HFFc6 (cell line): ENCODE data around the gene KLC3. TPM values are rescaled to one million over a fixed set of nuclear protein-coding genes. Genes with fewer than 3 reads are reported as not detected.

Experiments
- DNase-seq: peaks from one replicate; pipeline ENCODE4 v3.0.0-alpha.2; 2018
- H3K27ac Mint-ChIP-seq: 2 replicates; pipeline ENCODE4 v1.8.0; 2020; ENCODE audit warnings: mild to moderate bottlenecking, mixed read lengths
- H3K27me3 Mint-ChIP-seq: 2 replicates; pipeline ENCODE4 v1.8.0; 2021; ENCODE audit warnings: mild to moderate bottlenecking, moderate library complexity, mixed read lengths; ENCODE audit not compliant: insufficient read depth
- H3K36me3 Mint-ChIP-seq: 2 replicates; pipeline ENCODE4 v1.8.0; 2021; ENCODE audit warnings: low read depth, mixed read lengths
- H3K4me1 Mint-ChIP-seq: 2 replicates; pipeline ENCODE4 v1.8.0; 2020; ENCODE audit warnings: low read depth, mixed read lengths
- H3K4me3 Mint-ChIP-seq: 2 replicates; pipeline ENCODE4 v1.8.0; 2020; ENCODE audit warnings: mild to moderate bottlenecking, moderate library complexity, mixed read lengths
- H3K9me3 Mint-ChIP-seq: 2 replicates; pipeline ENCODE4 v1.8.0; 2020; ENCODE audit warnings: mild to moderate bottlenecking, mixed read lengths
- total RNA-seq, 6 experiments: library from RNA; stranded (reverse); fragmentation: NEBNext Ultra II Directional; extraction: Animal tissue kit (Norgen Biotek cat#: 25700); gene quantifications; 2 replicates in 1 of 6; 3 replicates in 5 of 6; pipeline ENCODE4 v1.2.3, GENCODE V29; 2021
- TF ChIP-seq, protein P1 (sequence below): fragments of 200-600 bp; sonication (generic); IDR thresholded peaks from 2 replicates; pipeline ENCODE4 v1.5.0; 2021; ENCODE audit warnings: antibody characterized with exemption, mild to moderate bottlenecking

KLC3 gene
- total RNA-seq, 6 experiments from 2014 or later = not detected

DNA sequence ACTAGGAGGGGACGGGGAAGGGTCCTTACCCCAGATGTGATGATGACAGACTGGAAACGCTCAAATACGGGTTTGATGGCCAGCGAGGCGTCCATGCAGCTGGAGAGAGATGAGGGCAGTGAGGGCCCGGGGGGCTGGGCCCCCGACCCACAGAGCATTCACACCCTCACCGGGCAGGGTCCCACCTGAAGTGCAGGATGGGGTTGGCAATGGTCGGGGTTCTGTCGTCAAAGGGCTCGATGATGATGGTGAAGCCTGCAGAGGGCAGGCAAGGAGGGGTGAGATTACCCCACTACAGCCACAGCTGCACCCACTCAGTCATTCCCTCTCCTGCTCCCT, 16.9 kb downstream of the KLC3 start:
- H3K4me3 Mint-ChIP-seq = no peak overlapping the region
- H3K9me3 Mint-ChIP-seq = no peaks in the 10 kb centered on the region
- TF ChIP-seq, protein P1, sequence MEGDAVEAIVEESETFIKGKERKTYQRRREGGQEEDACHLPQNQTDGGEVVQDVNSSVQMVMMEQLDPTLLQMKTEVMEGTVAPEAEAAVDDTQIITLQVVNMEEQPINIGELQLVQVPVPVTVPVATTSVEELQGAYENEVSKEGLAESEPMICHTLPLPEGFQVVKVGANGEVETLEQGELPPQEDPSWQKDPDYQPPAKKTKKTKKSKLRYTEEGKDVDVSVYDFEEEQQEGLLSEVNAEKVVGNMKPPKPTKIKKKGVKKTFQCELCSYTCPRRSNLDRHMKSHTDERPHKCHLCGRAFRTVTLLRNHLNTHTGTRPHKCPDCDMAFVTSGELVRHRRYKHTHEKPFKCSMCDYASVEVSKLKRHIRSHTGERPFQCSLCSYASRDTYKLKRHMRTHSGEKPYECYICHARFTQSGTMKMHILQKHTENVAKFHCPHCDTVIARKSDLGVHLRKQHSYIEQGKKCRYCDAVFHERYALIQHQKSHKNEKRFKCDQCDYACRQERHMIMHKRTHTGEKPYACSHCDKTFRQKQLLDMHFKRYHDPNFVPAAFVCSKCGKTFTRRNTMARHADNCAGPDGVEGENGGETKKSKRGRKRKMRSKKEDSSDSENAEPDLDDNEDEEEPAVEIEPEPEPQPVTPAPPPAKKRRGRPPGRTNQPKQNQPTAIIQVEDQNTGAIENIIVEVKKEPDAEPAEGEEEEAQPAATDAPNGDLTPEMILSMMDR = no peak
- no peak for DNase-seq
- H3K27ac Mint-ChIP-seq = no peak overlapping the region
- no peaks in the 10 kb centered on the region; the same call in 1 of the 2 replicates for H3K27me3 Mint-ChIP-seq
- no peaks in the 10 kb centered on the region for H3K4me1 Mint-ChIP-seq
- H3K36me3 Mint-ChIP-seq = peaks cover 58% of the 10 kb centered on the region

DNA sequence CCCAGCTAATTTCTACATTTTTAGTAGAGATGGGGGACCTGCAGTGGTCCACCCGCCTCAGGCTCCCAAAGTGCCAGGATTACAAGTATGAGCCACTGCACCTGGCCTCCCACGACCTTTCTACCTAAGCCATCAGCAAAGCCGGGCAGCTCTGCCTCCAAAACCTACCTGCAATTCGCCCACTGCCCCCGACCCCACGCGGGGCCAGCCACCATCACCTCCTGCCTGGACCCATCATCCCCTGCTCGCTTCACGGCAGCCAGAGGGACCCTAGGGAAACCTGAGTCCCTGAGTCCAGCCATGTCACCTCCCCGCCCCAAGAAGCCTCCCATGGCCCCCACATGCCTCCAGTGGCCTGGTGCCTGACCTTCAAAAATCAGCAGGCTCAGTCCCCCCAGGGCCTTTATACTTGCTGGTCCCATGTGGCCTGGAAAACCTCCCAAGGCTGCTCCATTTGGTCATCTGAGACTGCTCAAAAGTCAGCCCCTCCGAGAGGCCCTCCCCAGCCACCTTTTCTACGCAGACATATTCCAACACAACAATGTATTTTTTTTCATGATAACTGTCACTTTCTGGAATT, 17.8 kb downstream of the KLC3 start:
- H3K9me3 Mint-ChIP-seq = no peaks in the 10 kb centered on the region
- H3K4me3 Mint-ChIP-seq = no peak overlapping the region
- no peak overlapping the region for H3K27ac Mint-ChIP-seq
- H3K36me3 Mint-ChIP-seq = peaks cover 56% of the 10 kb centered on the region
- H3K4me1 Mint-ChIP-seq = no peaks in the 10 kb centered on the region
- TF ChIP-seq, protein P1 = no peak
- no peaks in the 10 kb centered on the region; the same call in 1 of the 2 replicates for H3K27me3 Mint-ChIP-seq
- DNase-seq = no peak

DNA sequence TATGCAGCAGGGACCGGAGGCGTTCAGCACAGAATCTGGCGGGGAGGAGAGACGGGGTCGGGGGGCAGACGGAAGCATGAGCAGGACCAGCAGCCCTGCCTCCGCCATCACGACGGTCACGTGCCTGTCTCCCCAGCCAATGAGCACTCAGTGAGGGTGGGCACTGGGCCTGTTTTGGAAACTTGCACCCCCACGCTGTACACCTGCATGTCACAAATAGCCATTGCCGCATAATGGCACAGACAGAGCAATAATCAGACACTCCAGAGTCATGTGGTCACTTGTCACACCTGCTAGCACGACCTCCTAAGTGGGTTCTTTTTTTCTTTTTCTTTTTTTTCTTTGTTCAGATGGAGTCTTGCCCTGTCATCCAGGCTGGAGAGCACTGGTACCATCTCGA, 21.1 kb downstream of the KLC3 start:
- TF ChIP-seq, protein P1 = no peak
- no peaks in the 10 kb centered on the region; the same call in 1 of the 2 replicates for H3K27me3 Mint-ChIP-seq
- no peak for DNase-seq
- peaks cover 34% of the 10 kb centered on the region for H3K36me3 Mint-ChIP-seq
- H3K9me3 Mint-ChIP-seq = no peaks in the 10 kb centered on the region
- H3K4me3 Mint-ChIP-seq = no peak overlapping the region
- H3K4me1 Mint-ChIP-seq = no peaks in the 10 kb centered on the region
- H3K27ac Mint-ChIP-seq = no peak overlapping the region

DNA sequence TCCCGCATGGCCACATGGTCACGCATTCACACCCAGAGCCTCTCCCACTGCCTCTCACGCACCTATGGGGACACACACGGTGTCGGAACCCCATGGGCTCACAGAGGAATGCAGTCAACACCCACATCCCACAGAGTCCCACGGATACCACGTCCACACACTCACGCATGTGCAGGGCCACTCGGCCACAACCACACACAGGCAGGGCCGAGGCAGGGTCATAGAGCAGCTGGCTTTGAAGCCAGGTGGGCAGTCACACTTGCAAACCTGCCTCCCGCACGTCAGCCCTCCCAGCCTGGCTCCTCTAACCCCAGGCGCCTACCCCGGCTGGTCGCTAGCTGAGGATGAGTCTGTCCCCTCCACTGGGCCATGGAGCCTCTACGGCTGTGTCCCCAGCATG, 21.7 kb downstream of the KLC3 start:
- Mint-ChIP-seq H3K4me1 (no peaks in the 10 kb centered on the region), H3K27me3 (no peaks in the 10 kb centered on the region; the same call in 1 of the 2 replicates), H3K27ac (no peak overlapping the region), H3K9me3 (no peaks in the 10 kb centered on the region), H3K36me3 (peaks cover 27% of the 10 kb centered on the region), H3K4me3 (no peak overlapping the region)
- DNase-seq = no peak
- TF ChIP-seq, protein P1 = no peak

DNA sequence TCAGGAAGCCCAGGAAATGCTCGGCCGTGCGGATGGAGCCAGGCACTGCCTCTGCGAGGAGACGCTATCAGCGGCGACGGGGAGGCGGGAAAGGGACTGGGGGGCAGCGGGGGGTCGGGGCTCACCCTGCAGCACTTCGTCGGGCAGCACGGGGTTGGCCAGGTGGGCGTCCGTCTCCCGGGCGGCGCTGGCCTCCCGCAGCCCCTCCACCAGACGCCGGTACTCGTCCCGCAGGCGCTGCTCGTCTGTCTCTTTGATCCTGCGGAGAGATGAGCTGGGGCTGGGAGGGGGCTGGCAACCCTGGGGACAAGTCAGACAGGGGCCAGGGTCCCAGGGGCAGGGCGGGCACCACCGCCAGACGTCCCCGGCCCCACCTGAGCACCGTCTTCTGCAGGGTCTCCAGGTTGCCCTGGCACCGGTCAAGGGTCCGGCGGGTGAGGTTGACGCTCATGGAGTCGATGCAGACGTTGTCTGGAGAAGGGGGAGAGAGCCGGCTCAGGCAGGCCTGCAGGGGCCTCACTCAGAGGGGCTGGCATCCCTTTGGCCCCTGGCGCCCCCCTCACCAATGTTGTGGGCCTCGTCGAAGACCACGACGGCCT, 23.4 kb downstream of the KLC3 start:
- Mint-ChIP-seq H3K27ac (no peak overlapping the region), H3K4me1 (peaks cover 10% of the 10 kb centered on the region), H3K36me3 (peaks cover 24% of the 10 kb centered on the region), H3K9me3 (no peaks in the 10 kb centered on the region), H3K27me3 (no peaks in the 10 kb centered on the region; the same call in 1 of the 2 replicates), H3K4me3 (no peak overlapping the region)
- DNase-seq = no peak
- TF ChIP-seq, protein P1 = no peak
